Measurements from ENCODE around the gene GPR83.

DNA sequence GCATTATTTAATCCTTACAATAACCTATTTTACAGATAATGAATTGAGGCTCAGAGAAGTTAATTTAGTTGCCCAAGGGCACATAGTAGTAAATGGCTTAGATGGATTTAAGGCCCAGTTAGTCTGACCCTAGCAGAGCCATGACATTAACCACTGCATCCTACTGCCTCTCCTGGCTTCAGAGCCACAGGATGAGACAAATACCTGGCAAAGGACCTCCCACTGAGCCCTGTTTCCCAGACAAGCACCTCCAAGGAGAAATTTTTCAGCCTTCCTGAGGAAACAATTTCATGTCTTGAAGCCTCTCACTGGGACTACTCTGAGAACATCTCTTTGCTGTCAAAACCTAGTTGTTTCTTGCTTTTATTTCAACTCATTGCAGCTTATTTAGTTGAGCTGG lies 68.4 kb downstream of the GPR83 start:
- TF ChIP-seq, protein P1, sequence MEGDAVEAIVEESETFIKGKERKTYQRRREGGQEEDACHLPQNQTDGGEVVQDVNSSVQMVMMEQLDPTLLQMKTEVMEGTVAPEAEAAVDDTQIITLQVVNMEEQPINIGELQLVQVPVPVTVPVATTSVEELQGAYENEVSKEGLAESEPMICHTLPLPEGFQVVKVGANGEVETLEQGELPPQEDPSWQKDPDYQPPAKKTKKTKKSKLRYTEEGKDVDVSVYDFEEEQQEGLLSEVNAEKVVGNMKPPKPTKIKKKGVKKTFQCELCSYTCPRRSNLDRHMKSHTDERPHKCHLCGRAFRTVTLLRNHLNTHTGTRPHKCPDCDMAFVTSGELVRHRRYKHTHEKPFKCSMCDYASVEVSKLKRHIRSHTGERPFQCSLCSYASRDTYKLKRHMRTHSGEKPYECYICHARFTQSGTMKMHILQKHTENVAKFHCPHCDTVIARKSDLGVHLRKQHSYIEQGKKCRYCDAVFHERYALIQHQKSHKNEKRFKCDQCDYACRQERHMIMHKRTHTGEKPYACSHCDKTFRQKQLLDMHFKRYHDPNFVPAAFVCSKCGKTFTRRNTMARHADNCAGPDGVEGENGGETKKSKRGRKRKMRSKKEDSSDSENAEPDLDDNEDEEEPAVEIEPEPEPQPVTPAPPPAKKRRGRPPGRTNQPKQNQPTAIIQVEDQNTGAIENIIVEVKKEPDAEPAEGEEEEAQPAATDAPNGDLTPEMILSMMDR (IDR thresholded peaks at IDR 0.05; ENCODE audit: low read depth, low read length, missing input control): no peak
- TF ChIP-seq, protein P2, sequence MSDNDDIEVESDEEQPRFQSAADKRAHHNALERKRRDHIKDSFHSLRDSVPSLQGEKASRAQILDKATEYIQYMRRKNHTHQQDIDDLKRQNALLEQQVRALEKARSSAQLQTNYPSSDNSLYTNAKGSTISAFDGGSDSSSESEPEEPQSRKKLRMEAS (IDR thresholded peaks at IDR 0.05): no peak
- TF ChIP-seq GABPA (IDR thresholded peaks at IDR 0.05 in 1 of 2, conservative IDR thresholded peaks at IDR 0.05 in 1 of 2): no peak
- no peak for TF ChIP-seq RAD21 (IDR thresholded peaks at IDR 0.05)
- TF ChIP-seq EGR1 (IDR thresholded peaks at IDR 0.05; ENCODE audit: low read depth in 2 of 2): no peak
- no peak for TF ChIP-seq YY1 (IDR thresholded peaks at IDR 0.05)
- TF ChIP-seq JUND (IDR thresholded peaks at IDR 0.05): no peak
- TF ChIP-seq, protein P3, sequence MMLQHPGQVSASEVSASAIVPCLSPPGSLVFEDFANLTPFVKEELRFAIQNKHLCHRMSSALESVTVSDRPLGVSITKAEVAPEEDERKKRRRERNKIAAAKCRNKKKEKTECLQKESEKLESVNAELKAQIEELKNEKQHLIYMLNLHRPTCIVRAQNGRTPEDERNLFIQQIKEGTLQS (IDR thresholded peaks at IDR 0.05): no peak
- TF ChIP-seq, protein P4, sequence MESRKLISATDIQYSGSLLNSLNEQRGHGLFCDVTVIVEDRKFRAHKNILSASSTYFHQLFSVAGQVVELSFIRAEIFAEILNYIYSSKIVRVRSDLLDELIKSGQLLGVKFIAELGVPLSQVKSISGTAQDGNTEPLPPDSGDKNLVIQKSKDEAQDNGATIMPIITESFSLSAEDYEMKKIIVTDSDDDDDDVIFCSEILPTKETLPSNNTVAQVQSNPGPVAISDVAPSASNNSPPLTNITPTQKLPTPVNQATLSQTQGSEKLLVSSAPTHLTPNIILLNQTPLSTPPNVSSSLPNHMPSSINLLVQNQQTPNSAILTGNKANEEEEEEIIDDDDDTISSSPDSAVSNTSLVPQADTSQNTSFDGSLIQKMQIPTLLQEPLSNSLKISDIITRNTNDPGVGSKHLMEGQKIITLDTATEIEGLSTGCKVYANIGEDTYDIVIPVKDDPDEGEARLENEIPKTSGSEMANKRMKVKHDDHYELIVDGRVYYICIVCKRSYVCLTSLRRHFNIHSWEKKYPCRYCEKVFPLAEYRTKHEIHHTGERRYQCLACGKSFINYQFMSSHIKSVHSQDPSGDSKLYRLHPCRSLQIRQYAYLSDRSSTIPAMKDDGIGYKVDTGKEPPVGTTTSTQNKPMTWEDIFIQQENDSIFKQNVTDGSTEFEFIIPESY (IDR thresholded peaks at IDR 0.05): no peak
- TF ChIP-seq, protein P5, sequence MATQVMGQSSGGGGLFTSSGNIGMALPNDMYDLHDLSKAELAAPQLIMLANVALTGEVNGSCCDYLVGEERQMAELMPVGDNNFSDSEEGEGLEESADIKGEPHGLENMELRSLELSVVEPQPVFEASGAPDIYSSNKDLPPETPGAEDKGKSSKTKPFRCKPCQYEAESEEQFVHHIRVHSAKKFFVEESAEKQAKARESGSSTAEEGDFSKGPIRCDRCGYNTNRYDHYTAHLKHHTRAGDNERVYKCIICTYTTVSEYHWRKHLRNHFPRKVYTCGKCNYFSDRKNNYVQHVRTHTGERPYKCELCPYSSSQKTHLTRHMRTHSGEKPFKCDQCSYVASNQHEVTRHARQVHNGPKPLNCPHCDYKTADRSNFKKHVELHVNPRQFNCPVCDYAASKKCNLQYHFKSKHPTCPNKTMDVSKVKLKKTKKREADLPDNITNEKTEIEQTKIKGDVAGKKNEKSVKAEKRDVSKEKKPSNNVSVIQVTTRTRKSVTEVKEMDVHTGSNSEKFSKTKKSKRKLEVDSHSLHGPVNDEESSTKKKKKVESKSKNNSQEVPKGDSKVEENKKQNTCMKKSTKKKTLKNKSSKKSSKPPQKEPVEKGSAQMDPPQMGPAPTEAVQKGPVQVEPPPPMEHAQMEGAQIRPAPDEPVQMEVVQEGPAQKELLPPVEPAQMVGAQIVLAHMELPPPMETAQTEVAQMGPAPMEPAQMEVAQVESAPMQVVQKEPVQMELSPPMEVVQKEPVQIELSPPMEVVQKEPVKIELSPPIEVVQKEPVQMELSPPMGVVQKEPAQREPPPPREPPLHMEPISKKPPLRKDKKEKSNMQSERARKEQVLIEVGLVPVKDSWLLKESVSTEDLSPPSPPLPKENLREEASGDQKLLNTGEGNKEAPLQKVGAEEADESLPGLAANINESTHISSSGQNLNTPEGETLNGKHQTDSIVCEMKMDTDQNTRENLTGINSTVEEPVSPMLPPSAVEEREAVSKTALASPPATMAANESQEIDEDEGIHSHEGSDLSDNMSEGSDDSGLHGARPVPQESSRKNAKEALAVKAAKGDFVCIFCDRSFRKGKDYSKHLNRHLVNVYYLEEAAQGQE (IDR thresholded peaks at IDR 0.05): no peak
